ENCODE results near the gene FILIP1. TPM values are rescaled to one million over a fixed set of nuclear protein-coding genes. Genes with fewer than 3 reads are reported as not detected.

The FILIP1 gene
- total and polyA plus RNA-seq, 10 of the 15 experiments (the other 5 are each of a cell fraction or from before 2014, with no cell fraction given): 0.23 to 2.0 (median 0.44) TPM

DNA sequence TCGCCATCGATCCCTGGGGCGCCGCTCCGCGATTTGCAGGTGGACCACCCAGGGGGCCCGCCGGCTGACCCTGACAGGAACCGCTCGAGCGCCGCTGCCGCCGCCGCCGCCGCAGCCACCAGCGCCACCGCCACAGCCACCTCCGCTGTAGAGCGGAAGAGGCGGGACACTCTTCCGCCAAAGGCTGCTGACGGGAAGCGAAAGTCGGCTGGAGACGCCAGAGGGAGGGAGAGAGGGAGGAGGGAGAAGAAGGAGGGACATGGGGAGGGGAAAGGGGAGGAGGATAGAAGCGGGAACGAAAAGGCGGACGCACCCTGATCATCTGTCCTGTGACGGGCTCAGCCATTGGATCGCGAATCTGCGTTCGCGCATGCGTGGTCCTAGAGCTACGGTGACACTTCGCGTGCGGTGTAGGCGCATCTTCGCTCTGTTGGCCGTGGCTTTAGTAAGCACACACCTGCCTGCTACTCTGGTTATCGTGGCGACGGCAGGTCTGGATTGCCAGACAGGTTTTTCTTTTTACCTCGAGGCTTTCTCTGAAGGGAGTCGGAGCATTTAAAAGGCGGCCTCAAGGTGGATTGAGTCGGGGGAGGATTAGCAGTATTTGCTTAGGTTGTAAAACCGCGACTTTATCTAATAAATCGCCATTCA is 208.8 kb downstream of the FILIP1 start, which contains the start of gene TMEM30A (continued):
- TF ChIP-seq, protein P1, sequence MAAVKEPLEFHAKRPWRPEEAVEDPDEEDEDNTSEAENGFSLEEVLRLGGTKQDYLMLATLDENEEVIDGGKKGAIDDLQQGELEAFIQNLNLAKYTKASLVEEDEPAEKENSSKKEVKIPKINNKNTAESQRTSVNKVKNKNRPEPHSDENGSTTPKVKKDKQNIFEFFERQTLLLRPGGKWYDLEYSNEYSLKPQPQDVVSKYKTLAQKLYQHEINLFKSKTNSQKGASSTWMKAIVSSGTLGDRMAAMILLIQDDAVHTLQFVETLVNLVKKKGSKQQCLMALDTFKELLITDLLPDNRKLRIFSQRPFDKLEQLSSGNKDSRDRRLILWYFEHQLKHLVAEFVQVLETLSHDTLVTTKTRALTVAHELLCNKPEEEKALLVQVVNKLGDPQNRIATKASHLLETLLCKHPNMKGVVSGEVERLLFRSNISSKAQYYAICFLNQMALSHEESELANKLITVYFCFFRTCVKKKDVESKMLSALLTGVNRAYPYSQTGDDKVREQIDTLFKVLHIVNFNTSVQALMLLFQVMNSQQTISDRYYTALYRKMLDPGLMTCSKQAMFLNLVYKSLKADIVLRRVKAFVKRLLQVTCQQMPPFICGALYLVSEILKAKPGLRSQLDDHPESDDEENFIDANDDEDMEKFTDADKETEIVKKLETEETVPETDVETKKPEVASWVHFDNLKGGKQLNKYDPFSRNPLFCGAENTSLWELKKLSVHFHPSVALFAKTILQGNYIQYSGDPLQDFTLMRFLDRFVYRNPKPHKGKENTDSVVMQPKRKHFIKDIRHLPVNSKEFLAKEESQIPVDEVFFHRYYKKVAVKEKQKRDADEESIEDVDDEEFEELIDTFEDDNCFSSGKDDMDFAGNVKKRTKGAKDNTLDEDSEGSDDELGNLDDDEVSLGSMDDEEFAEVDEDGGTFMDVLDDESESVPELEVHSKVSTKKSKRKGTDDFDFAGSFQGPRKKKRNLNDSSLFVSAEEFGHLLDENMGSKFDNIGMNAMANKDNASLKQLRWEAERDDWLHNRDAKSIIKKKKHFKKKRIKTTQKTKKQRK (IDR thresholded peaks at IDR 0.05; ENCODE audit: low read depth, low read length): no peak
- TF ChIP-seq HDGF (IDR thresholded peaks at IDR 0.05) (peak; percentile 100), NFIC (IDR thresholded peaks at IDR 0.05; ENCODE audit: low read depth, low read length) (no peak), ATF7 (IDR thresholded peaks at IDR 0.05; ENCODE audit: low read depth) (peak; percentile 58), RAD21 (IDR thresholded peaks at IDR 0.05; ENCODE audit: insufficient read depth, low read depth, low read length) (no peak), POLR2A (IDR thresholded peaks at IDR 0.05; ENCODE audit: low read depth, low read length) (peak; percentile 96), WRNIP1 (IDR thresholded peaks at IDR 0.05; ENCODE audit: borderline replicate concordance, low read depth, low read length) (0 out of 2 replicates have a peak, but pooled peaks have one; percentile 94), MYB (IDR thresholded peaks at IDR 0.05; ENCODE audit: borderline replicate concordance, low read depth, low read length) (no peak), TARDBP (IDR thresholded peaks at IDR 0.05; ENCODE audit: borderline replicate concordance) (no peak), JUNB (IDR thresholded peaks at IDR 0.05) (peak; percentile 46), POU2F2 (IDR thresholded peaks at IDR 0.05; ENCODE audit: borderline replicate concordance, low read depth, low read length) (peak; percentile 74; the same call in 2 of the 3 replicates), MTA2 (IDR thresholded peaks at IDR 0.05; ENCODE audit: low read depth) (no peak), ZZZ3 (IDR thresholded peaks at IDR 0.05; ENCODE audit: control insufficient read depth, insufficient read length, low read depth) (no peak), SRF (IDR thresholded peaks at IDR 0.05; ENCODE audit: low read depth in 2 of 2, low read length in 2 of 2) (no peak), BCL11A (IDR thresholded peaks at IDR 0.05; ENCODE audit: low read depth, low read length) (0 out of 2 replicates have a peak, but pooled peaks have one; percentile 12), JUND (IDR thresholded peaks at IDR 0.05; ENCODE audit: low read depth, low read length) (no peak), POLR2AphosphoS5 (IDR thresholded peaks at IDR 0.05; ENCODE audit: low read length) (peak; percentile 99), ZNF274 (IDR thresholded peaks at IDR 0.05; ENCODE audit: insufficient read depth, insufficient read length) (no peak)
- TF ChIP-seq, protein P2, sequence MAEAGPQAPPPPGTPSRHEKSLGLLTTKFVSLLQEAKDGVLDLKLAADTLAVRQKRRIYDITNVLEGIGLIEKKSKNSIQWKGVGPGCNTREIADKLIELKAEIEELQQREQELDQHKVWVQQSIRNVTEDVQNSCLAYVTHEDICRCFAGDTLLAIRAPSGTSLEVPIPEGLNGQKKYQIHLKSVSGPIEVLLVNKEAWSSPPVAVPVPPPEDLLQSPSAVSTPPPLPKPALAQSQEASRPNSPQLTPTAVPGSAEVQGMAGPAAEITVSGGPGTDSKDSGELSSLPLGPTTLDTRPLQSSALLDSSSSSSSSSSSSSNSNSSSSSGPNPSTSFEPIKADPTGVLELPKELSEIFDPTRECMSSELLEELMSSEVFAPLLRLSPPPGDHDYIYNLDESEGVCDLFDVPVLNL (IDR thresholded peaks at IDR 0.05; ENCODE audit: low read depth, low read length): no peak
- TF ChIP-seq, protein P3, sequence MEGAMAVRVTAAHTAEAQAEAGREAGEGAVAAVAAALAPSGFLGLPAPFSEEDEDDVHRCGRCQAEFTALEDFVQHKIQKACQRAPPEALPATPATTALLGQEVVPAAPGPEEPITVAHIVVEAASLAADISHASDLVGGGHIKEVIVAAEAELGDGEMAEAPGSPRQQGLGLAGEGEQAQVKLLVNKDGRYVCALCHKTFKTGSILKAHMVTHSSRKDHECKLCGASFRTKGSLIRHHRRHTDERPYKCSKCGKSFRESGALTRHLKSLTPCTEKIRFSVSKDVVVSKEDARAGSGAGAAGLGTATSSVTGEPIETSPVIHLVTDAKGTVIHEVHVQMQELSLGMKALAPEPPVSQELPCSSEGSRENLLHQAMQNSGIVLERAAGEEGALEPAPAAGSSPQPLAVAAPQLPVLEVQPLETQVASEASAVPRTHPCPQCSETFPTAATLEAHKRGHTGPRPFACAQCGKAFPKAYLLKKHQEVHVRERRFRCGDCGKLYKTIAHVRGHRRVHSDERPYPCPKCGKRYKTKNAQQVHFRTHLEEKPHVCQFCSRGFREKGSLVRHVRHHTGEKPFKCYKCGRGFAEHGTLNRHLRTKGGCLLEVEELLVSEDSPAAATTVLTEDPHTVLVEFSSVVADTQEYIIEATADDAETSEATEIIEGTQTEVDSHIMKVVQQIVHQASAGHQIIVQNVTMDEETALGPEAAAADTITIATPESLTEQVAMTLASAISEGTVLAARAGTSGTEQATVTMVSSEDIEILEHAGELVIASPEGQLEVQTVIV (IDR thresholded peaks at IDR 0.05; ENCODE audit: borderline replicate concordance, partially characterized antibody): peak; percentile 51
- TF ChIP-seq, protein P4, sequence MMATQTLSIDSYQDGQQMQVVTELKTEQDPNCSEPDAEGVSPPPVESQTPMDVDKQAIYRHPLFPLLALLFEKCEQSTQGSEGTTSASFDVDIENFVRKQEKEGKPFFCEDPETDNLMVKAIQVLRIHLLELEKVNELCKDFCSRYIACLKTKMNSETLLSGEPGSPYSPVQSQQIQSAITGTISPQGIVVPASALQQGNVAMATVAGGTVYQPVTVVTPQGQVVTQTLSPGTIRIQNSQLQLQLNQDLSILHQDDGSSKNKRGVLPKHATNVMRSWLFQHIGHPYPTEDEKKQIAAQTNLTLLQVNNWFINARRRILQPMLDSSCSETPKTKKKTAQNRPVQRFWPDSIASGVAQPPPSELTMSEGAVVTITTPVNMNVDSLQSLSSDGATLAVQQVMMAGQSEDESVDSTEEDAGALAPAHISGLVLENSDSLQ (IDR thresholded peaks at IDR 0.05): peak; percentile 86

All from GM12878 (cell line).